ENCODE results near the gene ERI3. TPM values are rescaled to one million over a fixed set of nuclear protein-coding genes. Genes with fewer than 3 reads are reported as not detected.

ERI3 gene
- total and polyA plus RNA-seq, 2 of the 4 experiments (the other 2 are of a cell fraction) = 56.6 to 70.9 TPM

GRCh38 chr1:44326821-44327465 lies 28.1 kb downstream of the ERI3 start (continued):
- TF ChIP-seq ELK1 (IDR thresholded peaks at IDR 0.05; ENCODE audit: borderline replicate concordance, low read depth, low read length) = no peak
- TF ChIP-seq CHD1 (IDR thresholded peaks at IDR 0.05; ENCODE audit: low read depth, low read length) = no peak
- no peak for TF ChIP-seq NFE2L2 (IDR thresholded peaks at IDR 0.05; ENCODE audit: low read depth, low read length)

All from IMR-90 (cell line).